Adrenal gland (tissue), 5 donors: ENCODE results near the gene GHRHR.

Experiments used
- CTCF ChIP-seq, 6 experiments: fragments of 450-650 bp in 4 of 6; fragments of 200-600 bp in 2 of 6; sonication (generic) in 1 of 6; IDR thresholded peaks; 1 replicate in 5 of 6; 2 replicates in 1 of 6; pipeline versions ENCODE4 v1.5.1 to v1.8.0; 2016 to 2021; ENCODE audit warnings: antibody characterized with exemption in 6 of 6, mild to moderate bottlenecking in 2 of 6, moderate library complexity in 1 of 6
- POLR2A ChIP-seq, 2 donors: fragments of 450-650 bp; IDR thresholded peaks; one replicate each; pipeline ENCODE4 v1.6.1; 2017; ENCODE audit warnings: antibody characterized with exemption in 2 of 2, mild to moderate bottlenecking in 2 of 2, moderate library complexity in 1 of 2
- donor health status: DM: no; HTN: no; CAD: no.

GRCh38 chr7:30971440-30971839, 7.7 kb downstream of the GHRHR start:
- no peak for TF ChIP-seq CTCF (IDR thresholded peaks at IDR 0.05)
- no peak for TF ChIP-seq POLR2A (IDR thresholded peaks at IDR 0.05)
